WTC11 (cell line): ENCODE measurements around the gene HINFP. TPM values are rescaled to one million over a fixed set of nuclear protein-coding genes. Genes with fewer than 3 reads are reported as not detected.
A peak's percentile ranks its signal among the peaks of the same experiment; 100 is the strongest.

Source experiments
- AR ChIP-seq: fragments of 250-450 bp; sonication (Bioruptor Pico); IDR thresholded peaks from 2 replicates; pipeline ENCODE4 v1.9.0; 2021; ENCODE audit warnings: mild to moderate bottlenecking
- ATF1 ChIP-seq: sonication (generic); formaldehyde crosslinking; IDR thresholded peaks from 2 replicates; pipeline ENCODE4 v1.8.1; 2023; ENCODE audit warnings: mild to moderate bottlenecking, moderate library complexity, missing genetic modification reagents
- CTCF ChIP-seq: fragments of 200-600 bp; IDR thresholded peaks from 2 replicates; pipeline ENCODE4 v1.8.0; 2022; ENCODE audit warnings: antibody characterized with exemption
- ERG ChIP-seq: fragments of 250-450 bp; sonication (Bioruptor Pico); IDR thresholded peaks from 2 replicates; pipeline ENCODE4 v1.8.0; 2021; ENCODE audit warnings: mild to moderate bottlenecking
- ESRRA ChIP-seq: sonication (generic); formaldehyde crosslinking; IDR thresholded peaks from 2 replicates; pipeline ENCODE4 v1.8.1; 2022; ENCODE audit warnings: mild to moderate bottlenecking, missing genetic modification reagents, borderline replicate concordance
- ETV6 ChIP-seq: sonication (generic); formaldehyde crosslinking; IDR thresholded peaks from 2 replicates; pipeline ENCODE4 v1.8.1; 2022; ENCODE audit warnings: mild to moderate bottlenecking, missing genetic modification reagents
- FOXP1 ChIP-seq: sonication (generic); formaldehyde crosslinking; IDR thresholded peaks from 2 replicates; pipeline ENCODE4 v1.8.0; 2022; ENCODE audit warnings: missing genetic modification reagents, mild to moderate bottlenecking, moderate library complexity, borderline replicate concordance
- HMGXB4 ChIP-seq: sonication (generic); formaldehyde crosslinking; IDR thresholded peaks from 2 replicates; pipeline ENCODE4 v1.8.1; 2023; ENCODE audit warnings: mild to moderate bottlenecking, moderate library complexity, missing genetic modification reagents
- KAT7 ChIP-seq: sonication (generic); formaldehyde crosslinking; IDR thresholded peaks from 2 replicates; pipeline ENCODE4 v1.8.1; 2023; ENCODE audit warnings: missing genetic modification reagents, mild to moderate bottlenecking, borderline replicate concordance
- NFE2L1 ChIP-seq: sonication (generic); formaldehyde crosslinking; IDR thresholded peaks from 2 replicates; pipeline ENCODE4 v1.8.1; 2023; ENCODE audit warnings: missing genetic modification reagents
- OVOL2 ChIP-seq: fragments of 250-450 bp; sonication (Bioruptor Pico); IDR thresholded peaks from 2 replicates; pipeline ENCODE4 v1.9.0; 2021; ENCODE audit warnings: mild to moderate bottlenecking, borderline replicate concordance
- PRDM15 ChIP-seq: sonication (generic); formaldehyde crosslinking; IDR thresholded peaks from 2 replicates; pipeline ENCODE4 v1.8.0; 2022; ENCODE audit warnings: missing genetic modification reagents
- PRRX2 ChIP-seq: fragments of 250-450 bp; sonication (Bioruptor Pico); IDR thresholded peaks from 2 replicates; pipeline ENCODE4 v1.8.0; 2021; ENCODE audit warnings: mild to moderate bottlenecking
- RELA ChIP-seq: sonication (generic); formaldehyde crosslinking; IDR thresholded peaks from 2 replicates; pipeline ENCODE4 v1.8.1; 2022; ENCODE audit warnings: missing genetic modification reagents, mild to moderate bottlenecking, borderline replicate concordance
- SMAD4 ChIP-seq: sonication (generic); formaldehyde crosslinking; IDR thresholded peaks from 2 replicates; pipeline ENCODE4 v1.8.0; 2022; ENCODE audit warnings: mild to moderate bottlenecking, missing genetic modification reagents
- ZNF121 ChIP-seq: sonication (generic); formaldehyde crosslinking; IDR thresholded peaks from 2 replicates; pipeline ENCODE4 v1.8.0; 2023; ENCODE audit warnings: missing genetic modification reagents
- ZNF263 ChIP-seq: sonication (generic); formaldehyde crosslinking; IDR thresholded peaks from 2 replicates; pipeline ENCODE4 v1.8.1; 2022; ENCODE audit warnings: low read depth, mild to moderate bottlenecking, moderate library complexity, missing genetic modification reagents
- ZNF423 ChIP-seq: fragments of 250-450 bp; sonication (Bioruptor Pico); IDR thresholded peaks from 2 replicates; pipeline ENCODE4 v2.1.2; 2022; ENCODE audit warnings: mild to moderate bottlenecking, moderate library complexity
- ZNF512 ChIP-seq: sonication (generic); formaldehyde crosslinking; IDR thresholded peaks from 2 replicates; pipeline ENCODE4 v1.8.1; 2022; ENCODE audit warnings: missing genetic modification reagents, borderline replicate concordance
- ZNF532 ChIP-seq: fragments of 250-450 bp; sonication (Bioruptor Pico); IDR thresholded peaks from 2 replicates; pipeline ENCODE4 v1.9.0; 2021; ENCODE audit warnings: mild to moderate bottlenecking, borderline replicate concordance
- total RNA-seq: library from RNA; stranded (reverse); gene quantifications from 3 replicates; pipeline ENCODE4 v1.2.3, GENCODE V29; 2021

HINFP gene
- total RNA-seq, 1 experiment from 2014 or later: 35.4 TPM

- 0 out of 2 replicates have a peak, but pooled peaks have one; percentile 88 for TF ChIP-seq AR (CRISPR knock-in tag)
- TF ChIP-seq ERG (CRISPR knock-in tag): peak; percentile 88; the same call in 1 of the 2 replicates
- TF ChIP-seq PRDM15 (CRISPR knock-in tag): 0 out of 2 replicates have a peak, but pooled peaks have one; percentile 18
- no peak for TF ChIP-seq ZNF121
- TF ChIP-seq ZNF532 (CRISPR knock-in tag): no peak
- TF ChIP-seq NFE2L1: no peak; the same call in 1 of the 2 replicates
- no peak; the same call in 1 of the 2 replicates for TF ChIP-seq RELA (CRISPR knock-in tag)
- no peak for TF ChIP-seq ZNF512 (CRISPR knock-in tag)
- no peak for TF ChIP-seq ZNF423 (CRISPR knock-in tag)
- TF ChIP-seq SMAD4 (CRISPR knock-in tag): 0 out of 2 replicates have a peak, but pooled peaks have one; percentile 76
- no peak for TF ChIP-seq CTCF
- TF ChIP-seq ZNF263 (CRISPR knock-in tag): no peak
- TF ChIP-seq ATF1 (CRISPR knock-in tag): 0 out of 2 replicates have a peak, but pooled peaks have one; percentile 51
- TF ChIP-seq ESRRA: no peak
- TF ChIP-seq OVOL2 (CRISPR knock-in tag): no peak
- TF ChIP-seq FOXP1 (CRISPR knock-in tag): peak; percentile 93
- TF ChIP-seq HMGXB4 (CRISPR knock-in tag): peak; percentile 93
- peak; percentile 92; the same call in 1 of the 2 replicates for TF ChIP-seq PRRX2
- TF ChIP-seq KAT7 (CRISPR knock-in tag): no peak
- peak; percentile 93 for TF ChIP-seq ETV6 (CRISPR knock-in tag)
Measured at GRCh38 chr11:119095066-119095880, 26.1 kb upstream of the HINFP start (continued).
